Lower leg skin (tissue), 3 donors: Measurements from ENCODE around the gene SS18L1.

Source experiments
- CTCF ChIP-seq, 3 donors: fragments of 450-650 bp; IDR thresholded peaks; one replicate each; pipeline ENCODE4 v1.5.1; 2016; ENCODE audit warnings: antibody characterized with exemption in 3 of 3, mild to moderate bottlenecking in 3 of 3, moderate library complexity in 2 of 3
- POLR2A ChIP-seq, 2 donors: fragments of 450-650 bp; IDR thresholded peaks; one replicate each; pipeline ENCODE4 v1.6.1; 2016 to 2017; ENCODE audit warnings: antibody characterized with exemption in 2 of 2, mild to moderate bottlenecking in 1 of 2, moderate library complexity in 1 of 2

GRCh38 chr20:62141397-62142251 lies 1.9 kb upstream of the SS18L1 start:
- no peak for TF ChIP-seq CTCF (IDR thresholded peaks at IDR 0.05)
- no peak for TF ChIP-seq POLR2A (IDR thresholded peaks at IDR 0.05)
